Activated CD8-positive, alpha-beta T cell treated with anti-CD3 and anti-CD28 coated beads, Interleukin-2, amount 10 ng/mL, durations not matched to agents 7 days and 5 days (primary cell): ENCODE data around the gene RAD51B. TPM values are rescaled to one million over a fixed set of nuclear protein-coding genes. Genes with fewer than 3 reads are reported as not detected.

Source experiments
- ATAC-seq: fragments of 150-1000 bp; cut with Tn5 transposase; one replicate; pipeline ENCODE4 v1.10.0; 2021; ENCODE audit warnings: moderate library complexity
- CTCF ChIA-PET: fragments of 350-600 bp; sonication (Branson Sonifier 250); formaldehyde crosslinking; loops from one replicate; lab custom pipeline; 2021; ENCODE audit warnings: antibody characterized with exemption; lab: Charles Lee
- POLR2A ChIA-PET: fragments of 350-600 bp; sonication (Branson Sonifier 250); formaldehyde crosslinking; loops from one replicate; lab custom pipeline; 2021; ENCODE audit warnings: antibody characterized with exemption; lab: Charles Lee
- DNase-seq: peaks from one replicate; pipeline ENCODE4 v3.0.0-alpha.2; 2020
- H3K27ac Mint-ChIP-seq: one replicate; pipeline ENCODE4 v1.8.0; 2021; ENCODE audit warnings: mild to moderate bottlenecking, mixed read lengths
- H3K27me3 Mint-ChIP-seq: one replicate; pipeline ENCODE4 v1.8.0; 2021; ENCODE audit warnings: low read depth, mixed read lengths
- H3K36me3 Mint-ChIP-seq: one replicate; pipeline ENCODE4 v1.8.0; 2021; ENCODE audit warnings: low read depth, mixed read lengths
- H3K4me1 Mint-ChIP-seq: one replicate; pipeline ENCODE4 v1.8.0; 2021; ENCODE audit warnings: low read depth, mixed read lengths
- H3K4me3 Mint-ChIP-seq: one replicate; pipeline ENCODE4 v1.8.0; 2021; ENCODE audit warnings: mild to moderate bottlenecking, mixed read lengths
- H3K9me3 Mint-ChIP-seq: one replicate; pipeline ENCODE4 v1.8.0; 2022; ENCODE audit warnings: mixed read lengths; ENCODE audit not compliant: insufficient read depth
- total RNA-seq, 2 experiments: library from RNA; stranded (reverse); gene quantifications; one replicate each; pipeline ENCODE4 v1.2.3, GENCODE V29; 2021

Gene RAD51B
- total RNA-seq, 2 experiments from 2014 or later = 34.1 to 38.8 TPM

- ChIA-PET CTCF (interaction anchor here (0.6 to 1.3 kb wide), 2 partner anchors 14 to 58 kb away, joined by 3 to 4 read pairs; no protein-coding TSS in a partner anchor), POLR2A (no interaction called here)
- no peak overlapping the region for H3K4me3 Mint-ChIP-seq
- DNase-seq = no peak
- no peak for ATAC-seq
- H3K9me3 Mint-ChIP-seq = no peaks in the 10 kb centered on the region
- H3K4me1 Mint-ChIP-seq = peaks cover 17% of the 10 kb centered on the region
- no peak overlapping the region for H3K27ac Mint-ChIP-seq
- peaks cover 11% of the 10 kb centered on the region for H3K27me3 Mint-ChIP-seq
- H3K36me3 Mint-ChIP-seq = no peaks in the 10 kb centered on the region
These were observed 805.1 kb downstream of the RAD51B start for GRCh38 chr14:68624541-68625220.

GRCh38 chr14:68625366-68626090 lies 805.9 kb downstream of the RAD51B start:
- Mint-ChIP-seq H3K27me3 (peaks cover 16% of the 10 kb centered on the region), H3K27ac (no peak overlapping the region), H3K4me3 (no peak overlapping the region), H3K36me3 (no peaks in the 10 kb centered on the region), H3K4me1 (peaks cover 17% of the 10 kb centered on the region), H3K9me3 (no peaks in the 10 kb centered on the region)
- no peak for DNase-seq
- ChIA-PET POLR2A (no interaction called here), CTCF (interaction anchor here (0.6 kb wide), 1 partner anchor 58 kb away, joined by 3 read pairs; no protein-coding TSS in a partner anchor)
- ATAC-seq = no peak

GRCh38 chr14:68626386-68626785 lies 806.8 kb downstream of the RAD51B start:
- Mint-ChIP-seq H3K4me1 (peaks cover 17% of the 10 kb centered on the region), H3K4me3 (no peak overlapping the region), H3K36me3 (no peaks in the 10 kb centered on the region), H3K27me3 (peaks cover 16% of the 10 kb centered on the region), H3K27ac (no peak overlapping the region), H3K9me3 (no peaks in the 10 kb centered on the region)
- DNase-seq (no peak), ATAC-seq (no peak)
- ChIA-PET POLR2A (no interaction called here), CTCF (no interaction called here)

GRCh38 chr14:68627050-68627867 lies 807.7 kb downstream of the RAD51B start:
- peaks cover 16% of the 10 kb centered on the region for H3K27me3 Mint-ChIP-seq
- ATAC-seq = no peak
- no peak overlapping the region for H3K4me3 Mint-ChIP-seq
- ChIA-PET POLR2A (no interaction called here), CTCF (interaction anchor here (1.9 kb wide), 1 partner anchor 153 kb away, joined by 4 read pairs; no protein-coding TSS in a partner anchor)
- no peak overlapping the region for H3K27ac Mint-ChIP-seq
- peaks cover 17% of the 10 kb centered on the region for H3K4me1 Mint-ChIP-seq
- DNase-seq = no peak
- H3K36me3 Mint-ChIP-seq = no peaks in the 10 kb centered on the region
- no peaks in the 10 kb centered on the region for H3K9me3 Mint-ChIP-seq

- Mint-ChIP-seq H3K9me3 (no peaks in the 10 kb centered on the region), H3K4me3 (peak overlapping the region; percentile 65), H3K27ac (no peak overlapping the region), H3K36me3 (no peaks in the 10 kb centered on the region), H3K27me3 (peaks cover 16% of the 10 kb centered on the region), H3K4me1 (peaks cover 14% of the 10 kb centered on the region)
- DNase-seq = peak; percentile 47
- ChIA-PET CTCF (interaction anchor here (1.1 to 1.9 kb wide), 4 partner anchors 10 to 161 kb away, joined by 3 to 5 read pairs (median 4); no protein-coding TSS in a partner anchor), POLR2A (no interaction called here)
- ATAC-seq = peak; percentile 75
These were observed 808.5 kb downstream of the RAD51B start for GRCh38 chr14:68627868-68628604.

GRCh38 chr14:68628605-68629310 lies 809.2 kb downstream of the RAD51B start:
- POLR2A ChIA-PET = no interaction called here
- Mint-ChIP-seq H3K9me3 (no peaks in the 10 kb centered on the region), H3K36me3 (no peaks in the 10 kb centered on the region), H3K27ac (no peak overlapping the region), H3K4me3 (peak overlapping the region; percentile 65), H3K4me1 (peaks cover 11% of the 10 kb centered on the region), H3K27me3 (peaks cover 16% of the 10 kb centered on the region)
- peak; percentile 54 for ATAC-seq
- DNase-seq = peak; percentile 29
- CTCF ChIA-PET = interaction anchor here (1.0 to 1.9 kb wide), 6 partner anchors 9 to 160 kb away, joined by 3 to 5 read pairs (median 4); no protein-coding TSS in a partner anchor

GRCh38 chr14:68630081-68630571 lies 810.5 kb downstream of the RAD51B start:
- Mint-ChIP-seq H3K27me3 (peaks cover 16% of the 10 kb centered on the region), H3K9me3 (no peaks in the 10 kb centered on the region), H3K27ac (no peak overlapping the region), H3K36me3 (no peaks in the 10 kb centered on the region), H3K4me3 (no peak overlapping the region), H3K4me1 (peaks cover 11% of the 10 kb centered on the region)
- no peak for ATAC-seq
- CTCF ChIA-PET = interaction anchor here (1.0 kb wide), 1 partner anchor 123 kb away, joined by 3 read pairs; no protein-coding TSS in a partner anchor
- POLR2A ChIA-PET = no interaction called here
- no peak for DNase-seq

- Mint-ChIP-seq H3K9me3 (no peaks in the 10 kb centered on the region), H3K27me3 (peaks cover 16% of the 10 kb centered on the region), H3K4me3 (no peak overlapping the region), H3K36me3 (no peaks in the 10 kb centered on the region), H3K27ac (no peak overlapping the region), H3K4me1 (peaks cover 11% of the 10 kb centered on the region)
- ChIA-PET POLR2A (no interaction called here), CTCF (no interaction called here)
- ATAC-seq = no peak
- no peak for DNase-seq
These were observed 811.2 kb downstream of the RAD51B start for GRCh38 chr14:68630611-68631393.

GRCh38 chr14:68631394-68632053 lies 811.9 kb downstream of the RAD51B start:
- Mint-ChIP-seq H3K4me3 (no peak overlapping the region), H3K27me3 (peaks cover 16% of the 10 kb centered on the region), H3K4me1 (peaks cover 11% of the 10 kb centered on the region), H3K9me3 (no peaks in the 10 kb centered on the region), H3K36me3 (no peaks in the 10 kb centered on the region), H3K27ac (no peak overlapping the region)
- ChIA-PET CTCF (no interaction called here), POLR2A (no interaction called here)
- no peak for DNase-seq
- ATAC-seq = no peak
